GM13976 (cell line): Measurements from ENCODE around the gene CNPY1.

Experiments
- DNase-seq: peaks from one replicate; pipeline ENCODE4 v3.0.0; 2012; ENCODE audit warnings: low spot score
- CTCF ChIP-seq: IDR thresholded peaks from 2 replicates; pipeline ENCODE4 v1.5.1; 2012; ENCODE audit warnings: borderline replicate concordance, mild to moderate bottlenecking; ENCODE audit not compliant: insufficient read depth; ENCODE audit errors: extremely low read depth, missing control alignments, control extremely low read depth
- in situ Hi-C: fragments of 300-500 bp; cut with MboI; formaldehyde crosslinking; loops from one replicate; pipeline ENCODE4 v1.12.0; 2022; ENCODE audit warnings: low sequenced_read_pairs, mixed read lengths, inconsistent platforms; ENCODE audit not compliant: unreplicated experiment

CNPY1 gene

GRCh38 chr7:155560196-155560885 is 14.0 kb upstream of the CNPY1 start:
- DNase-seq: no peak
- TF ChIP-seq CTCF: no peak
- in situ Hi-C loops: no loop called here

- DNase-seq: no peak
- in situ Hi-C loops: no loop called here
- TF ChIP-seq CTCF: no peak
Measured at GRCh38 chr7:155559519-155560108, 13.3 kb upstream of the CNPY1 start.

- TF ChIP-seq CTCF: no peak
- in situ Hi-C loops: no loop called here
- DNase-seq: no peak
Measured at GRCh38 chr7:155558961-155559360, 12.6 kb upstream of the CNPY1 start.

GRCh38 chr7:155558351-155558750 is 12.0 kb upstream of the CNPY1 start:
- no peak for TF ChIP-seq CTCF
- no peak for DNase-seq
- in situ Hi-C loops: no loop called here

GRCh38 chr7:155557778-155558177 is 11.4 kb upstream of the CNPY1 start:
- no peak for TF ChIP-seq CTCF
- in situ Hi-C loops: no loop called here
- no peak for DNase-seq

- DNase-seq: no peak
- in situ Hi-C loops: no loop called here
- no peak for TF ChIP-seq CTCF
Measured at GRCh38 chr7:155556763-155557162, 10.4 kb upstream of the CNPY1 start.
